OCI-LY1 (cell line): ENCODE results near the gene NPSR1.
"Not testable (repeated sequence)": the region's sequence is repeated elsewhere in the genome, so short reads cannot be mapped to it uniquely, and the experiment has no call there.

ENCODE experiments used
- CTCF ChIP-seq: fragments of 200-600 bp; sonication (generic), shearing (Covaris generic); IDR thresholded peaks from 2 replicates; pipeline ENCODE4 v1.5.1; 2017; ENCODE audit warnings: mild to moderate bottlenecking, antibody characterized with exemption, low read length, moderate library complexity, mixed read lengths
- EZH2 ChIP-seq: fragments of 200-600 bp; sonication (generic), shearing (Covaris generic); IDR thresholded peaks from 2 replicates; pipeline ENCODE4 v1.8.0; 2017; ENCODE audit warnings: borderline replicate concordance, mixed run types, mild to moderate bottlenecking, antibody characterized with exemption, low read length, moderate library complexity, mixed read lengths

- TF ChIP-seq CTCF, EZH2: not testable (repeated sequence)
Measured at GRCh38 chr7:34867341-34867740, 209.3 kb downstream of the NPSR1 start.
